Spleen (tissue), 7 donors: ENCODE results near the gene ITGB5.

Experiments
- CTCF ChIP-seq, 11 experiments: fragments of 200-600 bp in 7 of 11; fragments of 450-650 bp in 4 of 11; sonication (generic) in 4 of 11; IDR thresholded peaks in 8 of 11; conservative IDR thresholded peaks in 3 of 11; 1 replicate in 7 of 11; 2 replicates in 4 of 11; pipeline versions ENCODE4 v1.4.0 to v1.8.0; 2016 to 2021; ENCODE audit warnings: antibody characterized with exemption in 11 of 11, inconsistent platforms in 4 of 11, mild to moderate bottlenecking in 1 of 11
- POLR2A ChIP-seq, 3 donors: fragments of 450-650 bp; IDR thresholded peaks; one replicate each; pipeline ENCODE4 v1.5.1; 2017; ENCODE audit warnings: antibody characterized with exemption in 3 of 3, mild to moderate bottlenecking in 1 of 3
- donor health status: DM: no; HTN: no; CAD: no; lungs with moderate emphysema.
- donor health status: DM: no; HTN: no; CAD: no.
- donor health status: DM: no; HTN: no; CAD: no.

- no peak for TF ChIP-seq POLR2A (IDR thresholded peaks at IDR 0.05)
- no peak for TF ChIP-seq CTCF (IDR thresholded peaks at IDR 0.05 in 8 of 11, conservative IDR thresholded peaks at IDR 0.05 in 3 of 11)
Measured at GRCh38 chr3:124714223-124714853, 172.8 kb downstream of the ITGB5 start.
